Gastrocnemius medialis (tissue), 4 donors: ENCODE data around the gene ICAM3. TPM values are rescaled to one million over a fixed set of nuclear protein-coding genes. Genes with fewer than 3 reads are reported as not detected.
"Not testable (repeated sequence)": the region's sequence is repeated elsewhere in the genome, so short reads cannot be mapped to it uniquely, and the experiment has no call there.

Experiments
- ATAC-seq, 2 donors: fragments of 150-250 bp; one replicate each; pipeline ENCODE4 v1.9.1; 2016
- DNase-seq, 2 donors: peaks; one replicate each; pipeline ENCODE4 v3.0.0-alpha.2; 2019
- H3K27ac ChIP-seq, 4 donors: fragments of 200-600 bp; sonication (generic); 1 replicate in 1 of 4; 2 replicates in 3 of 4; pipeline ENCODE4 v1.5.1; 2016 to 2018; ENCODE audit warnings: mild to moderate bottlenecking in 2 of 4, moderate library complexity in 1 of 4
- H3K27me3 ChIP-seq, 3 donors: fragments of 200-600 bp; sonication (generic) in 2 of 3; 1 replicate in 1 of 3; 2 replicates in 2 of 3; pipeline versions ENCODE4 v1.5.1 to v1.6.0; 2016 to 2019; ENCODE audit warnings: mild to moderate bottlenecking in 1 of 3, moderate library complexity in 1 of 3
- H3K36me3 ChIP-seq, 2 donors: fragments of 200-600 bp; sonication (generic) in 1 of 2; one replicate each; pipeline ENCODE4 v1.5.1; 2017 to 2018
- H3K4me1 ChIP-seq, 2 donors: fragments of 200-600 bp; sonication (generic) in 1 of 2; one replicate each; pipeline ENCODE4 v1.5.1; 2016 to 2017; ENCODE audit warnings: mild to moderate bottlenecking in 2 of 2
- H3K4me3 ChIP-seq, 4 donors: fragments of 200-600 bp; sonication (generic) in 3 of 4; 1 replicate in 1 of 4; 2 replicates in 3 of 4; pipeline ENCODE4 v1.5.1; 2016 to 2019; ENCODE audit warnings: mild to moderate bottlenecking in 2 of 4
- H3K9me3 ChIP-seq, 3 donors: fragments of 200-600 bp; sonication (generic) in 2 of 3; 1 replicate in 1 of 3; 2 replicates in 2 of 3; pipeline ENCODE4 v1.5.1; 2016 to 2019
- POLR2A ChIP-seq, 2 donors: fragments of 450-650 bp; IDR thresholded peaks; one replicate each; pipeline ENCODE4 v1.6.1; 2017; ENCODE audit warnings: antibody characterized with exemption in 2 of 2, mild to moderate bottlenecking in 2 of 2, moderate library complexity in 2 of 2
- in situ Hi-C, 4 donors: fragments of 200-750 bp; cut with MboI; loops; one replicate each; pipeline versions ENCODE4 v1.15.0 to v1.8.0; 2017; ENCODE audit warnings: low sequenced_read_pairs in 4 of 4
- intact Hi-C: fragments of 100-400 bp; cut with DNase I; formaldehyde crosslinking; loops from one replicate; pipeline ENCODE4 v1.15.1; 2023; ENCODE audit warnings: low total_unique reads
- total RNA-seq, 4 donors: library from RNA; depleted of rRNA; stranded (reverse); fragments of >200 nt; gene quantifications; one replicate each; pipeline versions ENCODE4 v1.1.0 to v1.2.3, GENCODE V29; 2016
- TF ChIP-seq, protein P1 (sequence below), 5 experiments: fragments of 450-650 bp in 3 of 5; fragments of 200-600 bp in 2 of 5; sonication (generic) in 2 of 5; IDR thresholded peaks in 4 of 5; conservative IDR thresholded peaks in 1 of 5; 1 replicate in 4 of 5; 2 replicates in 1 of 5; pipeline ENCODE4 v1.5.1; 2016 to 2019; ENCODE audit warnings: antibody characterized with exemption in 5 of 5, mild to moderate bottlenecking in 3 of 5, moderate library complexity in 3 of 5

ICAM3 gene
- total RNA-seq, 4 donors from 2014 or later = 2.0 to 5.0 (median 3.2) TPM

DNA sequence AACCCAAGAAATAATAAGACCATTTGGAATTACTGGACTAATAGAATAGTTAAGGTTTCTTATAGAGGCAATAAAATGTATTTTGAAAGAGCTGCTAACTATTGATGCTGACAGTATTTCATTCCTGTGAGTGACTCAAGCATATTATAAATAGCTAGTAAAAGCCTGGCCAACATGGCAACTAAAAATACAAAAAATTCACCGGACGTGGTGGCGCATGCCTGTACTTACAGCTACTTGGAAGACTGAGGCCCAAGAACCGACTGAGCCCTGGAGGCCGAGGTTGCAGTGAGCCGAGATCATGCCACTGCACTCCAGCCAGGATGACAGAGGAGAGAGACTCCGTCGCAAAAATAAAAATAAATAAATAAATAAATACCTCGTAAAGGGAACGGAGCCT is 5.4 kb upstream of the ICAM3 start:
- Histone ChIP-seq H3K4me3 (no peak overlapping the region), H3K27me3 (no peaks in the 10 kb centered on the region), H3K4me1 (no peaks in the 10 kb centered on the region), H3K27ac (no peak overlapping the region), H3K36me3 (no peaks in the 10 kb centered on the region), H3K9me3 (no peaks in the 10 kb centered on the region)
- TF ChIP-seq, protein P1, sequence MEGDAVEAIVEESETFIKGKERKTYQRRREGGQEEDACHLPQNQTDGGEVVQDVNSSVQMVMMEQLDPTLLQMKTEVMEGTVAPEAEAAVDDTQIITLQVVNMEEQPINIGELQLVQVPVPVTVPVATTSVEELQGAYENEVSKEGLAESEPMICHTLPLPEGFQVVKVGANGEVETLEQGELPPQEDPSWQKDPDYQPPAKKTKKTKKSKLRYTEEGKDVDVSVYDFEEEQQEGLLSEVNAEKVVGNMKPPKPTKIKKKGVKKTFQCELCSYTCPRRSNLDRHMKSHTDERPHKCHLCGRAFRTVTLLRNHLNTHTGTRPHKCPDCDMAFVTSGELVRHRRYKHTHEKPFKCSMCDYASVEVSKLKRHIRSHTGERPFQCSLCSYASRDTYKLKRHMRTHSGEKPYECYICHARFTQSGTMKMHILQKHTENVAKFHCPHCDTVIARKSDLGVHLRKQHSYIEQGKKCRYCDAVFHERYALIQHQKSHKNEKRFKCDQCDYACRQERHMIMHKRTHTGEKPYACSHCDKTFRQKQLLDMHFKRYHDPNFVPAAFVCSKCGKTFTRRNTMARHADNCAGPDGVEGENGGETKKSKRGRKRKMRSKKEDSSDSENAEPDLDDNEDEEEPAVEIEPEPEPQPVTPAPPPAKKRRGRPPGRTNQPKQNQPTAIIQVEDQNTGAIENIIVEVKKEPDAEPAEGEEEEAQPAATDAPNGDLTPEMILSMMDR (IDR thresholded peaks at IDR 0.05 in 4 of 5, conservative IDR thresholded peaks at IDR 0.05 in 1 of 5) = no peak
- TF ChIP-seq POLR2A (IDR thresholded peaks at IDR 0.05) = no peak
- intact Hi-C loops (no loop called here), in situ Hi-C loops (no loop called here)
- DNase-seq (no peak), ATAC-seq (no peak)

DNA sequence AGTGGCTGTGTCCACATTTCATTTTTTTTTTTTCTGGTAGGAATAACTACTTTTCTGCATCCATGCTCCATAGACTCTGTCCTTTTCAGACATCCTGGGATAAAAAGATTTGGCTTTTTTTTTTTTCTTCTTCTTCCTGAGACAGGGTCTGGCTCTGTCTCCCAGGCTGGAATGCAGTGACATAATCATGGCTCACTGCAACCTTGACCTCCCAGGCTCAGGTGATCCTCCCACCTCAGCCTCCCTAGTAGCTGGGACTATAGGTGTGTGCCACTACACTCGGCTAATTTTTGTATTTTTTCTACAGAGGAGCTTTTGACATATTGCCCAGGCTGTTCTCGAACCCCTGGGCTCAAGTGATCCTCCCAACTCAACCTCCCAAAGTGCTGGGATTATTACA is 4.1 kb upstream of the ICAM3 start:
- Histone ChIP-seq H3K36me3 (no peaks in the 10 kb centered on the region), H3K4me3 (no peak overlapping the region), H3K27ac (no peak overlapping the region), H3K4me1 (no peaks in the 10 kb centered on the region), H3K9me3 (no peaks in the 10 kb centered on the region), H3K27me3 (no peaks in the 10 kb centered on the region)
- TF ChIP-seq, protein P1 (IDR thresholded peaks at IDR 0.05 in 4 of 5, conservative IDR thresholded peaks at IDR 0.05 in 1 of 5) = no peak
- no peak for TF ChIP-seq POLR2A (IDR thresholded peaks at IDR 0.05)
- in situ Hi-C loops = no loop called here
- intact Hi-C loops = no loop called here
- DNase-seq = no peak
- ATAC-seq = no peak

DNA sequence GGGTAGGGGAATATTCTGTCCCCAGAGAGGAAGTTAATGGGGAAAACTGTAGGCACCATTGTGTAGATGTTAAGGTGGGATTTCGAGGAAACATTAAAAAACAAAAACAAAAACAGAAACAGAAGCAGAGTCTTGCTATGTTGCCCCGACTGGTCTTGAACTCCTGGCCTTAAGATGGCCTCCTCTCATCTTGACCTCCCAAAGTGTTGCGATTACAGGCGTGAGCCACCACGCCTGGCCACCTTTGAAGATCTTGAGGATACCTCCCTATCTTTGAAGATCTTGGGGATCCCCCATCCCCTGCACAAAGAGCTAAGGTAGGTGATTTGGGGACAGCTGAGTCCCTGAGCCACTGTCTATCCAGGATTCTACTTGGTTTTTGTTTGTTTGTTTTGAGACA is 553 bp upstream of the ICAM3 start:
- no peak overlapping the region for H3K27ac ChIP-seq
- H3K4me1 ChIP-seq = peaks cover 0 to 3% of the 10 kb centered on the region in 2 donors
- H3K4me3 ChIP-seq = no peak overlapping the region
- TF ChIP-seq, protein P1 (IDR thresholded peaks at IDR 0.05 in 4 of 5, conservative IDR thresholded peaks at IDR 0.05 in 1 of 5) = no peak
- no peak for TF ChIP-seq POLR2A (IDR thresholded peaks at IDR 0.05)
- H3K27me3 ChIP-seq = no peaks in the 10 kb centered on the region
- intact Hi-C loops = loop anchor here (10.0 kb wide), 2 partner anchors 225 to 505 kb away; partner anchors contain the start of genes EIF3G, P2RY11 and PIN1
- ATAC-seq = no peak
- no peaks in the 10 kb centered on the region for H3K36me3 ChIP-seq
- in situ Hi-C loops = no loop called here
- H3K9me3 ChIP-seq = no peaks in the 10 kb centered on the region
- no peak for DNase-seq

- Histone ChIP-seq H3K4me1 (peaks cover 7% of the 10 kb centered on the region in 2 donors), H3K9me3 (no peaks in the 10 kb centered on the region), H3K27me3 (no peaks in the 10 kb centered on the region), H3K36me3 (no peaks in the 10 kb centered on the region), H3K4me3 (no peak overlapping the region), H3K27ac (no peak overlapping the region)
- DNase-seq (no peak), ATAC-seq (no peak)
- no peak for TF ChIP-seq POLR2A (IDR thresholded peaks at IDR 0.05)
- TF ChIP-seq, protein P1 (IDR thresholded peaks at IDR 0.05 in 4 of 5, conservative IDR thresholded peaks at IDR 0.05 in 1 of 5) = no peak
- intact Hi-C loops (loop anchor here (10.0 kb wide), 2 partner anchors 224 to 504 kb away; partner anchors contain the start of genes EIF3G, P2RY11 and PIN1), in situ Hi-C loops (no loop called here)
These were observed 484 bp downstream of the ICAM3 start for GRCh38 chr19:10338940-10339339.

GRCh38 chr19:10336725-10337124 is 2.7 kb downstream of the ICAM3 start:
- intact Hi-C loops = loop anchor here (10.0 kb wide), 2 partner anchors 222 to 502 kb away; partner anchors contain the start of genes EIF3G, P2RY11 and PIN1
- H3K36me3 ChIP-seq, H3K9me3 ChIP-seq, ATAC-seq, H3K4me3 ChIP-seq, H3K27me3 ChIP-seq, H3K27ac ChIP-seq, DNase-seq, in situ Hi-C loops: not testable (repeated sequence)
- H3K4me1 ChIP-seq = peaks cover 18 to 22% of the 10 kb centered on the region in 2 donors
